NCI-H2107 (cell line): ENCODE measurements around the gene MBP.

Experiments
- DNase-seq: peaks from one replicate; lab custom pipeline; 2025; lab: John Stamatoyannopoulos, UW

Gene MBP

GRCh38 chr18:76941284-76941683 lies 191.3 kb downstream of the MBP start:
- DNase-seq: no peak

GRCh38 chr18:76938619-76939018 lies 194.0 kb downstream of the MBP start:
- no peak for DNase-seq

- DNase-seq: no peak
Observed at GRCh38 chr18:76937597-76937996, 195.0 kb downstream of the MBP start.

- DNase-seq: no peak
Observed at GRCh38 chr18:76936877-76937276, 195.7 kb downstream of the MBP start.

GRCh38 chr18:76935722-76936337 lies 196.8 kb downstream of the MBP start:
- DNase-seq: no peak

- DNase-seq: no peak
Observed at GRCh38 chr18:76932026-76932819, 200.4 kb downstream of the MBP start.

GRCh38 chr18:76931171-76931570 lies 201.4 kb downstream of the MBP start:
- no peak for DNase-seq
